ENCODE results near the gene CAND2. TPM values are rescaled to one million over a fixed set of nuclear protein-coding genes. Genes with fewer than 3 reads are reported as not detected.

The CAND2 gene
- total and polyA plus RNA-seq, 9 of the 15 experiments (the other 6 are each of a cell fraction or from before 2014, with no cell fraction given) = 0.91 to 14.9 (median 4.3) TPM

DNA sequence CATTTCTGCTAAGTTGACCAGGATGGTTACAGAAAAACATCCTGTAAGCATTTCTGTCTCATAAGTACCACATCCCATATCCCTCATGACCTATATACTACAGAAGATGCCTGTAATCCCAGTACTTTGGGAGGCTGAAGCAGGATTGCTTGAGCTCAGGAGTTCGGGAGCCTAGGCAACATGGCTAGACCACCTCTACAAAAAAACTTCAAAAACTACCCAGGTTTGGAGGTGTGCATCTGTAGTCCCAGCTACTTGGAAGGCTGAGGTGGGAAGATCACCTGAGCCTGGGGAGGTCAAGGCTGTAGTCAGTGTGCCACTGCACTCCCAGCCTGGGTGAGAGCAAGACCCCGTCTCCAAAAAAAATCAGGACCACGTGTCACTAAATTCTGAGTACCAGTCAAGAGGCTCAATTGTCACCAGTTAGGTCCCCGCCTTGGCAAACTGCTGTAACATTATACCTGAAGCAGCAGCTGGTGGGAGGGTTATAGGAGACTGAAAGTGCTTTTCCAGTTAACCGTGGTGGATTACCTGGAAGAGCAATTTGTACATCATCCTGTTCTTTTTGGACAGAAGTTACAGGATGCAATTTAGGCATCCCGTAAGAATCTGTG lies 38.7 kb downstream of the CAND2 start (continued):
- TF ChIP-seq ZNF253 (CRISPR knock-in tag; conservative IDR thresholded peaks at IDR 0.05) (no peak), ZFP30 (CRISPR knock-in tag; IDR thresholded peaks at IDR 0.05; ENCODE audit: borderline replicate concordance) (no peak), POLR2AphosphoS2 (IDR thresholded peaks at IDR 0.05; ENCODE audit: low read length) (0 out of 2 replicates have a peak, but pooled peaks have one; percentile 74), IRF2 (CRISPR knock-in tag; IDR thresholded peaks at IDR 0.05) (no peak), SUPT5H (IDR thresholded peaks at IDR 0.05) (0 out of 2 replicates have a peak, but pooled peaks have one; percentile 18), ELF4 (CRISPR knock-in tag; IDR thresholded peaks at IDR 0.05) (no peak), PTRF (tag; IDR thresholded peaks at IDR 0.05) (no peak), POLR2A (conservative IDR thresholded peaks at IDR 0.05) (peak; percentile 24), CBX1 (IDR thresholded peaks at IDR 0.05; ENCODE audit: low read depth) (no peak), TBP (optimal IDR thresholded peaks at IDR 0.05; ENCODE audit: low read depth, low read length) (no peak), HMGN3 (IDR thresholded peaks at IDR 0.05; ENCODE audit: borderline replicate concordance, extremely low read depth, insufficient read length, low read depth, low read length) (no peak), POLR2AphosphoS5 (IDR thresholded peaks at IDR 0.05; ENCODE audit: control insufficient read depth, insufficient read depth, low read depth, low read length) (peak; percentile 44; the same call in 1 of the 2 replicates), RBM34 (IDR thresholded peaks at IDR 0.05; ENCODE audit: borderline replicate concordance, insufficient read depth, low read length) (no peak), ATF1 (CRISPR knock-in tag; IDR thresholded peaks at IDR 0.05) (no peak), ATF1 (tag; IDR thresholded peaks at IDR 0.05) (no peak), KHSRP (IDR thresholded peaks at IDR 0.05) (no peak), YY1 (IDR thresholded peaks at IDR 0.05; ENCODE audit: borderline replicate concordance in 1 of 3, control insufficient read depth in 1 of 3, extremely low read depth in 1 of 3, insufficient read depth in 3 of 3, insufficient read length in 1 of 3, insufficient replicate concordance in 2 of 3, low read depth in 1 of 3, low read length in 2 of 3) (no peak), CHD2 (IDR thresholded peaks at IDR 0.05; ENCODE audit: low read depth, low read length) (no peak), SOX6 (IDR thresholded peaks at IDR 0.05) (no peak), GTF2E2 (tag; IDR thresholded peaks at IDR 0.05) (no peak), CBX3 (IDR thresholded peaks at IDR 0.05; ENCODE audit: borderline replicate concordance in 1 of 2, low read length in 2 of 2) (no peak), CCNT2 (IDR thresholded peaks at IDR 0.05; ENCODE audit: borderline replicate concordance, extremely low read depth, insufficient read length, low read depth, low read length) (no peak), ZC3H8 (IDR thresholded peaks at IDR 0.05) (no peak), ZNF408 (CRISPR knock-in tag; IDR thresholded peaks at IDR 0.05; ENCODE audit: low read depth) (no peak), MCM7 (IDR thresholded peaks at IDR 0.05) (no peak), LCOR (CRISPR knock-in tag; IDR thresholded peaks at IDR 0.05) (0 out of 2 replicates have a peak, but pooled peaks have one; percentile 11), SETDB1 (IDR thresholded peaks at IDR 0.05; ENCODE audit: low read length) (no peak), ZNF445 (CRISPR knock-in tag; IDR thresholded peaks at IDR 0.05; ENCODE audit: low read depth) (no peak), RBFOX2 (IDR thresholded peaks at IDR 0.05; ENCODE audit: low read depth, low read length) (0 out of 2 replicates have a peak, but pooled peaks have one; percentile 29)
- TF ChIP-seq, protein P1, sequence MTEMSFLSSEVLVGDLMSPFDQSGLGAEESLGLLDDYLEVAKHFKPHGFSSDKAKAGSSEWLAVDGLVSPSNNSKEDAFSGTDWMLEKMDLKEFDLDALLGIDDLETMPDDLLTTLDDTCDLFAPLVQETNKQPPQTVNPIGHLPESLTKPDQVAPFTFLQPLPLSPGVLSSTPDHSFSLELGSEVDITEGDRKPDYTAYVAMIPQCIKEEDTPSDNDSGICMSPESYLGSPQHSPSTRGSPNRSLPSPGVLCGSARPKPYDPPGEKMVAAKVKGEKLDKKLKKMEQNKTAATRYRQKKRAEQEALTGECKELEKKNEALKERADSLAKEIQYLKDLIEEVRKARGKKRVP (CRISPR knock-in tag; IDR thresholded peaks at IDR 0.05) = no peak
- TF ChIP-seq, protein P2, sequence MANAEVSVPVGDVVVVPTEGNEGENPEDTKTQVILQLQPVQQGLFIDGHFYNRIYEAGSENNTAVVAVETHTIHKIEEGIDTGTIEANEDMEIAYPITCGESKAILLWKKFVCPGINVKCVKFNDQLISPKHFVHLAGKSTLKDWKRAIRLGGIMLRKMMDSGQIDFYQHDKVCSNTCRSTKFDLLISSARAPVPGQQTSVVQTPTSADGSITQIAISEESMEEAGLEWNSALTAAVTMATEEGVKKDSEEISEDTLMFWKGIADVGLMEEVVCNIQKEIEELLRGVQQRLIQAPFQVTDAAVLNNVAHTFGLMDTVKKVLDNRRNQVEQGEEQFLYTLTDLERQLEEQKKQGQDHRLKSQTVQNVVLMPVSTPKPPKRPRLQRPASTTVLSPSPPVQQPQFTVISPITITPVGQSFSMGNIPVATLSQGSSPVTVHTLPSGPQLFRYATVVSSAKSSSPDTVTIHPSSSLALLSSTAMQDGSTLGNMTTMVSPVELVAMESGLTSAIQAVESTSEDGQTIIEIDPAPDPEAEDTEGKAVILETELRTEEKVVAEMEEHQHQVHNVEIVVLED (CRISPR knock-in tag; IDR thresholded peaks at IDR 0.05) = no peak

Data from K562 (cell line).